HG02885 (cell line): ENCODE data around the gene CD59.
"Not testable (repeated sequence)": the region's sequence is repeated elsewhere in the genome, so short reads cannot be mapped to it uniquely, and the experiment has no call there.

ENCODE experiments used
- ATAC-seq: cut with Tn5 transposase; IDR thresholded peaks from one replicate; pipeline ENCODE4 v1.9.1; 2021; ENCODE audit warnings: mild to moderate bottlenecking; ENCODE audit not compliant: unreplicated experiment, poor library complexity

CD59 gene

GRCh38 chr11:33696931-33697638 lies 39.1 kb downstream of the CD59 start:
- no peak for ATAC-seq

- no peak for ATAC-seq
These were observed 39.8 kb downstream of the CD59 start for GRCh38 chr11:33696411-33696810.

- no peak for ATAC-seq
These were observed 41.1 kb downstream of the CD59 start for GRCh38 chr11:33695051-33695566.

GRCh38 chr11:33694346-33695050 lies 41.7 kb downstream of the CD59 start:
- ATAC-seq: no peak

GRCh38 chr11:33692541-33692940 lies 43.7 kb downstream of the CD59 start:
- no peak for ATAC-seq

GRCh38 chr11:33692013-33692504 lies 44.2 kb downstream of the CD59 start:
- ATAC-seq: no peak

- ATAC-seq: no peak
These were observed 45.0 kb downstream of the CD59 start for GRCh38 chr11:33691066-33691864.

GRCh38 chr11:33690290-33691065 lies 45.7 kb downstream of the CD59 start:
- ATAC-seq: no peak

GRCh38 chr11:33689501-33689900 lies 46.7 kb downstream of the CD59 start:
- no peak for ATAC-seq

GRCh38 chr11:33689085-33689484 lies 47.1 kb downstream of the CD59 start:
- no peak for ATAC-seq

- ATAC-seq: no peak
These were observed 48.3 kb downstream of the CD59 start for GRCh38 chr11:33687733-33688479.

- ATAC-seq: no peak
These were observed 51.1 kb downstream of the CD59 start for GRCh38 chr11:33685082-33685481.

GRCh38 chr11:33684003-33684706 lies 52.1 kb downstream of the CD59 start:
- ATAC-seq: no peak

- no peak for ATAC-seq
These were observed 53.8 kb downstream of the CD59 start for GRCh38 chr11:33682446-33682845.

GRCh38 chr11:33682019-33682418 lies 54.2 kb downstream of the CD59 start:
- no peak for ATAC-seq

- not testable (repeated sequence) for ATAC-seq
These were observed 57.6 kb downstream of the CD59 start for GRCh38 chr11:33678616-33679015.

- ATAC-seq: no peak
These were observed 62.0 kb downstream of the CD59 start for GRCh38 chr11:33674035-33674814.

GRCh38 chr11:33672273-33672672 lies 64.0 kb downstream of the CD59 start:
- no peak for ATAC-seq
